ENCODE data around the gene KRTAP5-5.
"Not testable (repeated sequence)": the region's sequence is repeated elsewhere in the genome, so short reads cannot be mapped to it uniquely, and the experiment has no call there.

Gene KRTAP5-5

DNA sequence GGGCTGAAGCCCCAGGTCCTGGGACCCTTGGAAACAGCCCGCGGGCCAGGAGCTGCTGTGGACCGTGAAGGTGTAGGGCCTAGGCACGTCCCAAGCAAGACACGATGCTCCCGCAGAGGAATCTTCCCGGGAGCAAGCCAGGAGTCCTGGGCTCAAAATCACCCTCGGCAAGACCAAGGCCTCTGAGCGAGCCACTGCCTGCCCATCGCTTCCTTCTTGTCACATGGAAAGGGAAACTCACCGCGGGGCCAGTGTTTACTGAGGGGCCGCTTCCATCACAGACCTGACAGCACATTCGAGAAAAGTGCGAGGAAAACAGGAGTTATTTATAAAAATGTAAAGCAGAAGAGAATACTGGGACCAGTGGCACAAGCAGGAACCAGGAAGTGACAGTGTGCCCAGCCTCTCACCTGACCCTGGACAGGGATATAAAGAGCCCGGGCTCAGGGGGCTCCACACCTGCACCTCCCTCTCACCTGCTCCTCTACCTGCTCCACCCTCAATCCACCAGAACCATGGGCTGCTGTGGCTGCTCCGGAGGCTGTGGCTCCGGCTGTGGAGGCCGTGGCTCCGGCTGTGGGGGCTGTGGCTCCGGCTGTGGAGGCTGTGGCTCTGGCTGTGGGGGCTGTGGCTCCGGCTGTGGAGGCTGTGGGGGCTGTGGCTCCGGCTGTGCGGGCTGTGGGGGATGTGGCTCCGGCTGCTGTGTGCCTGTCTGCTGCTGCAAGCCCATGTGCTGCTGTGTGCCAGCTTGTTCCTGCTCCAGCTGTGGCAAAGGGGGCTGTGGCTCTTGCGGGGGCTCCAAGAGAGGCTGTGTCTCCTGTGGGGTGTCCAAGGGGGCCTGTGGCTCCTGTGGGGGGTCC is at the start of gene KRTAP5-5:
KRTAP5-5 (plus strand) TSS at position 450 of the 860 bp plus-strand sequence; CDS start at position 516, 66 bp downstream.
- no peak for DNase-seq (ENCODE audit: low read depth, low spot score)

DNA sequence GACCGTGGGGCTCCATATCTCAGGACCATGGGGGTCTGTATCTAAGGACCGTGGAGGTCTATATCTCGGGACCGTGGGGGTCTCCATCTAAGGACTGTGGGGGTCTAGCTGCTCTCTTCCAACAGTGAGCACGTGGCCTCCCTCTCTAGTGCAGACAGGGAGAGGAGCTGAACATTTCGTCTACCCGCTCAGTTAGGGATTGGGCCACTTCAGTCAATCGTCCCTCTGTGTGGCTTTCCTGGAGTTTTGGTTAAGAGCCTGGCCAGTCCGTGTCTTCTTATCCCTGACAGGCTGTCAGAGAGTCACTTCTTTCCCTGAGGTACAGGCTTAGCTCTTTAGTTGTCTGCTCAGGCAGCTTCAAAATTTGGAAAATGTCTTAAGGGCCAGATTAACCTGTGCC is 47.6 kb upstream of the KRTAP5-5 start:
- DNase-seq (ENCODE audit: low read depth, low spot score) = no peak

GRCh38 chr11:1582909-1583308 is 46.7 kb upstream of the KRTAP5-5 start:
- not testable (repeated sequence) for DNase-seq (ENCODE audit: low read depth, low spot score)

- DNase-seq (ENCODE audit: low read depth, low spot score) = not testable (repeated sequence)
Observed at GRCh38 chr11:1584661-1585370, 44.8 kb upstream of the KRTAP5-5 start, which contains the start of gene KRTAP5-1. KRTAP5-1 (minus strand) TSS chr11:1585283; CDS start chr11:1585249, 34 bp downstream.

- DNase-seq (ENCODE audit: low read depth, low spot score) = no peak
Observed at GRCh38 chr11:1586699-1587098, 42.9 kb upstream of the KRTAP5-5 start.

GRCh38 chr11:1589191-1589963 is 40.2 kb upstream of the KRTAP5-5 start:
- DNase-seq (ENCODE audit: low read depth, low spot score) = not testable (repeated sequence)

- no peak for DNase-seq (ENCODE audit: low read depth, low spot score)
Observed at GRCh38 chr11:1589996-1590395, 39.6 kb upstream of the KRTAP5-5 start.

DNA sequence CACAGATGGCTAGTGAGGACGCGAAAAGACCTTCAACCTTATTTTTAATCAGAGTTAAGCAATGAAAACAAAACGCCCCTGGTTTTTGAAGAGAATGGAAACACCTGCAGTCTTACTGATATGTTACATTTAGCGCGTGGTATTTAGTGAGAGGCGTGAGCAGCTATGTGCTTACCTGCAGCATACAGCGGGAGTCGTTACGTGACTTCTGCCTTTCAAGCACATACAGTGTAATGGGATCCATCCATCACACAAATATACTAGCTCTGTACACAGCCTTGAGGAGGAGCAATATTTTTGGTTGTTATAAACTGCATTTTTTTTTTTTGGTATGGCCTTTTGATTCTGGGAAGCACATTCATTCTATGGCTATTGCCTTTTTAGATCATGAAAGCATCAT is 36.9 kb upstream of the KRTAP5-5 start:
- DNase-seq (ENCODE audit: low read depth, low spot score) = no peak

- DNase-seq (ENCODE audit: low read depth, low spot score) = not testable (repeated sequence)
Observed at GRCh38 chr11:1595994-1596575, 33.5 kb upstream of the KRTAP5-5 start.

DNA sequence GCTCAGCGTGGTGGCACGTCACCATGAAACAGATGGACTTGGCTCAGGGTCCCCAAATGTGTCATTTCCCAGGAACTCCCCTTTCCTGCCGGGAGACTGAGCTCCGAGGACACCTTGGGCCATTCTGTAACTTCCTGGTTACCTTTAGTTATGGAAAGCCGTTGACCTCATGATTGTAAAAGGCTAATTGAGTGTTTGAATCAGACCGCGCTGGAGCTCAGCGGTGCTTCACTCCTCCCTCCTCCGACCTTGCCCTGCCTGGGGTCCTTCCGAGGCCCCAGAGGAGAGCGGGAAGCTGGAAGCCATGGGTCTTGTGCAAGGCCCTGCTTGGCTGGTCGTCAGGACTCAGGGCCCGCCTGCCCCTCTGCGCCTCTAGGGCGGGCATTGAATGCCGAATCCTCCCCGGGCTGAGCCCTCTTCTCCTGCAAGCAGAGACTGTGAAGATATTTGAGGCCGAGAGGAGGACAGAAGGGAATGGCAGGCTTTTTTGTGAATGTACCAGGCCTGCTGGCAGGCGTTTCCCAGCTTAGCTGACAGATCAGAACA is 32.9 kb upstream of the KRTAP5-5 start:
- not testable (repeated sequence) for DNase-seq (ENCODE audit: low read depth, low spot score)

DNA sequence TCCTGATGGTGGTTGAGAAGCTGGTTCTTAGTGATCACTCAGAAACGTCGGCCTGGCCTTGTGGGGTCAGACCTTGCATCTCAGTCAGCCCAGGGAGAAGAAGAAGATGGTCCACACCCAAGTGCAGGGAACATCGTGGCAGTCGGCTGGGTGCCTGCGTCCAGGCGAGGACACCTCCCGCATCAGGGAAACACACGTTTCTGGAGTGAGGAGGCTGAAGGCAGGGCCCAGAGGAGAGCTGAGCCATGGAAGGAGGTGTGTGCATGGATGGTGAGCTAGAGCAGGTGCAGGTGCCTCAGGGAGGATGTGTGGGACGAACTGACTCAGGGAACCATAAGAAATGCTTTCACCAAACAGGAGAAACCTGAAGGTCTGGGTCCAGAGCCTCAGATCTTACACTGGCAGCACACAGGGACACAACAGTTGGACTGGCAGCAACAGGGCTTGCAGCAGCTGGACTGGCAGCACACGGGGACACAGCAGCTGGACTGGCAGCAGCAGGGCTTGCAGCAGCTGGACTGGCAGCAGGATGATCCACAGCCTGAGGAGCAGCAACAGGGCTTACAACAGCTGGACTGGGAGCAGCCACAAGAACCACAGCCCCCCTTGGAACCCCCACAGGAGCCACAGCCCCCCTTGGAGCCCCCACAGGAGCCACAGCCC is 32.1 kb upstream of the KRTAP5-5 start:
- DNase-seq (ENCODE audit: low read depth, low spot score) = no peak

DNA sequence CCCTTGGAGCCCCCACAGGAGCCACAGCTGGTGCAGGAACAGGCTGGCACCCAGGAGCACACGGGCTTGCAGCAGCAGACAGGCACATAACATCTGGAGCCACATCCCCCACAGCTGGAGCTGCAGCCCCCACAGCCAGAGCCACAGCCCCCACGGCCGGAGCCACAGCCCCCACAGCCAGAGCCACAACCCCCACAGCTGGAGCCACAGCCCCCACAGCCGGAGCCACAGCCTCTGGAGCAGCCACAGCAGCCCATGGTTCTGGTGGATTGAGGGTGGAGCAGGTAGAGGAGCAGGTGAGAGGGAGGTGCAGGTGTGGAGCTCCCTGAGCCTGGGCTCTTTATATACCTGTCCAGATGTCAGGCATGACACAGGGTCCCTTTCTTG is 31.6 kb upstream of the KRTAP5-5 start, which contains the start of gene KRTAP5-2:
KRTAP5-2 (minus strand) TSS at position 301 of the 387 bp plus-strand sequence; CDS start at position 257, 44 bp downstream.
- DNase-seq (ENCODE audit: low read depth, low spot score) = no peak

DNA sequence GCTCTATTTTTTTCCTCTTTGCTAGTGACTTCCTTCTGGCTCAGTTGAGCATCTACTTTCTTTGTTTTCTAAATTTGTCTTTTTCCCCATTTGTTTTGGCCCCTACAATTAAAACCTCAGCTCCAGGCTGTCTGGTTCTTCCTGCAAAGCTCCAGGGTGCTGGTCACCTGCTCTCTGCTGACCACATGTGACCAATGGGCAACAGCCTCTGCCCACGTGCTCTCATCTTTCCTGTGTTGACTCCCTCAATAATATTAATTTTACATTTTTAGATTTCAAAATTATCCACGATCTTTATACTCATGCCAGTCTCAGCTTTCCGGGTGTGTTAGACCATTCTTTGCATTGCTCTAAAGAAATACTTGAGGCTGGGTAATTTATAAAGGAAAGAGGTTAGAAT is 31.2 kb upstream of the KRTAP5-5 start:
- not testable (repeated sequence) for DNase-seq (ENCODE audit: low read depth, low spot score)

GRCh38 chr11:1598816-1599215 is 30.8 kb upstream of the KRTAP5-5 start:
- no peak for DNase-seq (ENCODE audit: low read depth, low spot score)

- DNase-seq (ENCODE audit: low read depth, low spot score) = no peak
Observed at GRCh38 chr11:1600626-1601025, 28.9 kb upstream of the KRTAP5-5 start.

DNA sequence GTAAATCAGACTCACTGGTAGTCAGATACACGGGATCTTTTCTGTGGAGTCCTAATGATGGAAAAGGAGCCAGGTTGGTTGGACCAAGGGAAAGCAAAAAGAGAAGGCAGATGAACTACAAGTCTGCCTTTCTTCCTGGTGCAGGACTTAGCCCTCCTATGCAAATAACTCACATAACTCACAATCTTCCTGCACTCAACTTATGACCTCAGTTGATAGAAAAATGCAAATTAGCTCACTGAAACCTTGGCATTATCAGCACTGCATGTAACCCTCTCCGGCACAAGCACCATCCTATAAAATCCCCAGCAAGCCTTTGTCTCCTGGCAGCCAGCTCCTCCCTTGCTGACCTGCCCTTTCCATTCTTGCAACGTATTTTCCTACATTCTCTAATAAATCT is 27.9 kb upstream of the KRTAP5-5 start:
- DNase-seq (ENCODE audit: low read depth, low spot score) = not testable (repeated sequence)

DNA sequence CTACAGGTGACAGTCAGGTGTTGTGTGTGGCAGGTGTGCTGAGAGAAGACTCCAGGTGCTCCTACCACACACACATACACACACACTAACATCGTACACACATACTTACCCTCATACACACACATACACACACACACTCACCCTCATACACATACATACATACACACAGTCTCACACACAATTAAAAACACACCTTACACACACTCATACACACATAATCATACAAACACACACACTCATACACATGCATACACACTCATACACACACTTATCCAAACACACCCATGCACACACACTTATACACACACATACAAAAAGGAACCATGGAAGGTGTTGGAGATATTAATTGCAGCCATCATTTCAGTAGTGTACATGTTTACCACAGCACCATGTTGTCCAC is 25.9 kb upstream of the KRTAP5-5 start:
- no peak for DNase-seq (ENCODE audit: low read depth, low spot score)

GRCh38 chr11:1604181-1604580 is 25.4 kb upstream of the KRTAP5-5 start:
- no peak for DNase-seq (ENCODE audit: low read depth, low spot score)

DNA sequence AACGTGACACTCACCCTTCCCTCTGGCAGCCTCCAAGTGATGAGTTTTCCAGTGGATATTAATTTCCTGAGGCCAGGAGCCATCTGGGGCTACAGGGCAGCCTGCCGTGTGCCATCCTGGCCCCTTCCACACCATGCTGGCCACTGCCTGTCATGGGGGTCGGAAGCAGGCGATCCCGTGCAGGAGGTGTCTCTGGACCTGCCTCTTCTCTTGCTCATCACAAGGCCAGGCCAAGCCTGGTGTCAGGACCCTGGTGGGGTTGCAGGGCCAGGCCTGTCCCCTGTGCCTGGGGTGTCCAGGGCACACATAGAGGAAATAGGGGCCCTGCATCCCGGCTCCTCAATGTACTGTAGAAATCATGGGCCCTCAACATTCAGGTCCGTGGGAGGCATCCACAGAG is 24.9 kb upstream of the KRTAP5-5 start:
- no peak for DNase-seq (ENCODE audit: low read depth, low spot score)

GRCh38 chr11:1605923-1606322 is 23.7 kb upstream of the KRTAP5-5 start:
- DNase-seq (ENCODE audit: low read depth, low spot score) = not testable (repeated sequence)

All from activated CD4-positive, CD25-positive, alpha-beta regulatory T cell treated with anti-CD3 and anti-CD28 coated beads, Interleukin-2, amount 50 U/mL, for 16 hours (primary cell).